HG03575 (cell line): ENCODE data around the gene USH2A.

Experiments
- ATAC-seq: cut with Tn5 transposase; IDR thresholded peaks from one replicate; pipeline ENCODE4 v1.9.1; 2021; ENCODE audit not compliant: unreplicated experiment, insufficient number of reproducible peaks, low FRiP score; ENCODE audit errors: extremely low read depth

The USH2A gene

GRCh38 chr1:215607412-215607811 is 815.8 kb downstream of the USH2A start:
- no peak for ATAC-seq

- no peak for ATAC-seq
These were observed 816.6 kb downstream of the USH2A start for GRCh38 chr1:215606564-215607168.

GRCh38 chr1:215606036-215606435 is 817.2 kb downstream of the USH2A start:
- no peak for ATAC-seq

- ATAC-seq = no peak
These were observed 818.1 kb downstream of the USH2A start for GRCh38 chr1:215605011-215605621.

GRCh38 chr1:215603319-215603718 is 819.9 kb downstream of the USH2A start:
- ATAC-seq = no peak

GRCh38 chr1:215601276-215601675 is 822.0 kb downstream of the USH2A start:
- ATAC-seq = no peak

GRCh38 chr1:215600867-215601266 is 822.4 kb downstream of the USH2A start:
- ATAC-seq = no peak

- ATAC-seq = no peak
These were observed 822.9 kb downstream of the USH2A start for GRCh38 chr1:215600258-215600792.

GRCh38 chr1:215599418-215600074 is 823.7 kb downstream of the USH2A start:
- ATAC-seq = no peak

- ATAC-seq = no peak
These were observed 825.3 kb downstream of the USH2A start for GRCh38 chr1:215597961-215598360.

GRCh38 chr1:215595231-215595630 is 828.0 kb downstream of the USH2A start:
- ATAC-seq = no peak

- no peak for ATAC-seq
These were observed 828.6 kb downstream of the USH2A start for GRCh38 chr1:215594640-215595039.

- ATAC-seq = no peak
These were observed 832.3 kb downstream of the USH2A start for GRCh38 chr1:215590779-215591491.

GRCh38 chr1:215589650-215590435 is 833.4 kb downstream of the USH2A start:
- ATAC-seq = no peak

GRCh38 chr1:215584389-215584788 is 838.9 kb downstream of the USH2A start:
- ATAC-seq = no peak

- no peak for ATAC-seq
These were observed 840.0 kb downstream of the USH2A start for GRCh38 chr1:215583185-215583749.

GRCh38 chr1:215581896-215582295 is 841.4 kb downstream of the USH2A start:
- ATAC-seq = no peak
